Middle frontal gyrus (tissue), 1 donor: ENCODE results near the gene USP36.
A peak's percentile ranks its signal among the peaks of the same experiment; 100 is the strongest.
"Not testable (repeated sequence)": the region's sequence is repeated elsewhere in the genome, so short reads cannot be mapped to it uniquely, and the experiment has no call there.

Source experiments
- DNase-seq: peaks from one replicate; pipeline ENCODE4 v3.0.0-alpha.2; 2015; ENCODE audit warnings: low spot score; ENCODE audit errors: extremely low spot score

Gene USP36

DNA sequence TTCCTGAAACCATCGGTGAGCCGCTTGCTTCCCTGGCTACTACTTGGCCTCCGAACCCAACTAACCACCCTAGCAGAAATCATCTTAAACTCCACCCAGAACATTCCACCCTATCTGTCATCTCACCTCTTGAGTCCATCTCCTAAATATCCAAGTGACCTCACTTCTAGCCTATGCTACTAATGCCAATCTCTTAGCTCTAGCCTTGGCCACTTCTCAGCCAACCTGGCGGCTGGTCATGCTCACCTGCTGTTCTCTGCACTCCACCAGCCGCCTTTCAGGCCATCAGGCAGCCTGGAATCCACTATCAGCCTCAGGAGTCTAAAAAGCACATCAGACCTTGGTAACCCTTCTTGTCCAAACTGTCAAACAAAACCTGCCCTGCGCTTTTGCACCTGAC is 46.6 kb downstream of the USP36 start:
- no peak for DNase-seq

DNA sequence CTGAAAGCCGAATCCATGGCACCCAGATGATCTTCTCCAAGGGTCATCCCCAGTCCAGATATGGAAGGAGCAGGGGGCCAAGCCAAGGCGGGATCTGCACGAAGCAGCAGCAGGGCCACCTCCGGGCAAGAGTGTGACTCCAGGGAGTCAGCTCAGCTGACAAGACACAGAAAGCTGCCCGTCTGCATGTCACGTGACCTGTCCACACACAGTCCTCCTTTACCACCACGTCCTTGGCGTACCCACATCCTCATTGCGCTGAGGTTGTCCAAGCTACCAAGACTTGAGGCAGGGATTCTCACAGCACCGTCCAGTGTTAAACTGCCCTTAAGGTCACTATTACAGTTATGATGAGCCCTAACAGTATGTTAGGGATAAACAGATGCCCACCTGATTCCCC is 47.2 kb downstream of the USP36 start:
- DNase-seq: no peak

DNA sequence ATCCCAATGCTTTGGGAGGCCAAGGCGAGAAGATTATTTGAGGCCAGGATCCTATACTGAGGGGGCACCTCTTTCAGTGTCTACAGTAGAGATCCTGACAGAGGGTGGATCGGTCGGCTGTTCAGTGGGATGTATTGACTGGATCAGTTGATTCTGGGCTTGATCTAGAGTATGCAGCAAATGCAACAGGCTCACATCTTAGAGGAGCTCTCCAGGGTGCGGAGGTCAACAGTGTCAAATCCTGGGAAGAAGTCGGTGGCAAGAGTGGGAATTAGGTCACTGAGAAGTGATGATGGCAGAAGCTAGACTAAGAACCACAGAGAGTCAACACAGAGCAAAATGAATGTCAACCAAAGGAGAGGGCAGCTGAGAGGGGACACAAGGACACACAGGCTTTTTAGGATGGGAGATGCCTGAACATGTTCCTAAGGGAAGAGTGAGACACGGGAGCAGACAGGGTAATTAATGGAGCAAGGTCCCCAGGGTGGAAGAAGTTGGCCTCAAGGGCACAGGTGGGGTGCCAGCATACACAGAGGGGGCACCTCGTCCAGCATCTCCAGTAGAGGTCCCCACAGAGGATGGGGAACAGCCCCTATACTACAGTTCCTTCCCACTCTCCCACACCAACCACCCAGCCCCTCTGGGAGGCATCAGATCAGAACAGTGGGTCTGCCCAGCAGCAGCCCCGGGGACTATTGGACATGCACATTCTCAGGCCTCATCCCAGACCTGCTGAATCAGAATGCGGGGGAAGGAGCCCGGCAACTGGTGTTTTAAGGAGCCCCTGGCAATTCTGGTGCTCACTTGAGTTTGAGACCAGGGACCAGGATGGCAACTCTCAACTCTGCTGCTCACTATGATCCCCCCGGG is 48.5 kb downstream of the USP36 start:
- no peak for DNase-seq

DNA sequence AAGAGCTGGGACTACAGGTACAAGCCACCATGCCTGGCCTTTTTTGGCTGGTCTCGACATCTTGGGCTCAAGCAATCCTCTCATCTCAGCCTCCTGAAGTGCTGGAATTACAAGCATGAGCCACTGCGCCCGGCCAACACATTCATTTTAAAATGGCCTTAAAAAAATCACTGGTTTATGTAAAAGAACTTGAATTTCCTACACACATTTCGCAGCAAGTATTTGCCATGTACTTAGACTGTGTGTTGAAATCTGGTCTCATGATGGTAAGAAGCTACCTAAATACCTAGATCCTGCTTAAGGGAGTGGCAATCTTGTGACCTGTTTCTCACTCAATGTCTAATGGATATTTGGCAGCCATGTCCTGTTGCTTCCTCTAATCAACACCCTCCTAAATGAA is 50.1 kb downstream of the USP36 start:
- no peak for DNase-seq

DNA sequence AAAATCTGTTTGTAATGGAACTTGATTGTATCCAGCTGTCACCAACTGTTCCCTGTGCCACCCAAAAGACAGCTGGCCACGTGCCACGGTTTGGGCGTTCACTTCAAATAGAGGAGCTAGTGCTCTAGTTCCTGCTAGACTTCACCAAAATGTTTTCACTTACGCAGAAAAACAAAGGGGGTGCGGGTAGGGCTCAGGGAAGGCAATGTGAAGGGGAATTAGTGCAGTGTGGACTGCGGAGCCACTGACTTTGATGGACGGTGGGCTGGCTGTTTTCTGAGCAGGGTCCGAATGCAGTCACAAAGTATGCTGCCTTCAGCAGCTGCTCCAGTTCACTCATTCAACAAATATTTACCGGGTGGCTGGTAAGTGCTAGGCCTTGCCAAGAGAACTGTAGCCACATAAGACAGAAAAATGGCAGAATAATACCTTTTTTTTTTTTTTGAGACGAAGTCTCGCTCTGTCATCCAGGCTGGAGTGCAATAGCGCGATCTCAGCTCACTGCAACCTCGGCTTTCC is 50.9 kb downstream of the USP36 start:
- DNase-seq: peak; percentile 25

DNA sequence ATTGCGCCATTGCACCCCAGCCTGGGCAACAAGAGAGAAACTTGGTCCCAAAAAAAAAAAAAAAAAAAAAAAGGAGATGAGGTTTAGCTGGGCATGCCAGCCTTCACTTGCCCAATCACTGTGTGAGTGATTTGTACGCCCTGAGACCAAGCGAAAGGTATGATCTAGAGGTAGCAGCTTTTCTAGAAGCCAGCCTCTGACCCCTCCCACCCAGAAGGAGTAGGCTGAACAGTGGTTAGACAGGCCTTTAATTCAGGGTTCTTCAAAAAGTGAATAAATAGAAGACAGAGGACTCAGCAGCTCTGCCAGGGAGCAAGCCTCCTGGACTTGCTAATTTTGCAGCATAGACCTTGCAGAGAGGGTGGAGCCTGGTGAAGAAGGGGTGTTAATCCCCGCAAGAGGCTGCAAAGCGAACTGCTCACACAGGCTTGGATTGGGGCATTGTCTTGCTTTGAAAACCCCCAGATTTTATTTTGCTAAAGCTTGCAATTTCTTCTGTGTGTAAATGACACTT is 51.4 kb downstream of the USP36 start:
- DNase-seq: no peak

DNA sequence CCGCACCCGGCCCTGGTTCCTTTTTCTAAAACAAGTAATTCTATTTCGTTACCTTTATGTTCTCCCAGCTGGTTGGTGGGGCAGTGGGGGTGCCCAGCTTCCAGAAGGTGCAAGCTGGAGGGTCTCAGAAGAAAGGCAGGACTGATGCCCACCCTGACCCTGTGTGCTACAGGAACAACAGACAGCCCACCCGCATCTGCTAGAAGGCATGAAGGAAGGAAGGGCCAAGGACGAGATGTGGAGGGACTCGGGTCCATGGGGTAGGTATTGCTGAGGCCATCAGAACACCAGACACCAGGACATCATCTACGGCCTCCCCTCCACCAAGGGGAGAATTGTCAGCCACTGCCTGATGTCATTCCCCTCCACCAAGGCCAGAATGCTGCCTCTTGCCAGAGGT is 52.2 kb downstream of the USP36 start:
- DNase-seq: no peak

DNA sequence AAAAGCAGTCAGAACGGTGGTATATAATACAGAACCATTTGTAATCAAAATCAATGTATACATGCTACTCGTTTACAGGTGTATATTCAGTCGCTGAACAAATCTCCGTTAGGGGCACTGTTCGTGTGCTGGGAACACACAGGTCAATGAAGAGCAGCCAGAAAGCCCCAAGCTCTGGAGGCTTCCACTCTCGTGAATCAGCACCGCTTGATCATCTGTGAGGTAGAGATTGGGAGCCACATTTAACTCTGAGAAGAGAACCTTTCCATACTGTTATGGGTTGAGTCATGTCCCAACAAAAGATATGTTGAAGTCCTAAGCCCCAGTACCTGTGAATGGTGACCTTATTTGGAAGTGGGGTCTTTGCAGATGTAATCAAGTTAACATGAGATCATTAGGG is 53.2 kb downstream of the USP36 start:
- DNase-seq: no peak

DNA sequence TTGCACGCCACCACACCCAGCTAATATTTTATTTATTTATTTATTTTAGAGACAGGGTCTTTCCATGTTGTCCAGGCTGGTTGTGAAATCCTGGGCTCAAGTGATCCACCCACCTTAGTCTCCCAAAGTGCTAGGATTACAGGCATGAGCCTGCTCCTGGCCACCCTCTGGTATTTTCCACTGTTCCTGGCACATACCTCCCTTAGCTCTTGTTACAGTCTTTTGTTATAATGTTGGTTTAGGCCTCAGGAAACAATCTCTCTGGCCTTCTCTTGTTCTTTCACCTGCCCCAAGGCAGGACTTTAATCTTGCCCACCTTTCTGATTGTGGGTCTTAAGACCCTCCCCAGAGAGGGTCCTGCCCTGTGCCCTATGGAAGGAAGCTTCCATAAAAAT is 55.0 kb downstream of the USP36 start:
- DNase-seq: no peak

DNA sequence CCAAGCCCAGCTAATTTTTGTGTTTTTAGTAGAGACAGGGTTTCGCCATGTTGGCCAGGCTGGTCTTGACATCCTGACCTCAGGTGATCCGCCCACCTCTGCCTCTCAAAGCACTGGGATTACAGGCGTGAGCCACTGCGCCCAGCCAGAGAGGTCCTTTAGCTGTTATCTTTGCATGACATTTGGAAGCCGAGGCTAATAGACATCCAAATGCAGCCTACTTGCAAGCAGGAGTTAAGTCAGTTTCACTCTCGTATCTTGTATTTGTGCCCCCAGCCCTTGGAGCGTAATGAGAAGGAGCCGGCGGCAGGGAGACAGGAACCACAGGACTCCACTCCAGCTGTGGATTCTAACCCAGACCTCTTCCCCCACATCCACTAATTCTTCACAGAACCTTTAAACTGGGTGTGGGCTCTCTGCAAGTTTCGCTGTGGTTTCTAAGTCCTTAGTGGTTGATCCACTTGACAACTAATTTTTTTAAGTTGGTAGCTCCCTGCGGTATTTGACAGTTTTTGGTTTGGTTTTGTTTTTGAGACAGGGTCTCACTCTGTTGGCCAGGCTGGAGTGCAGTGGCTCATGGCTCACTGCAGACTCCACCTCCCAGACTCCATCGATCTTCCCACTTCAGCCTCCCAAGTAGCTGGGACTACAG is 55.5 kb downstream of the USP36 start:
- DNase-seq: no peak

DNA sequence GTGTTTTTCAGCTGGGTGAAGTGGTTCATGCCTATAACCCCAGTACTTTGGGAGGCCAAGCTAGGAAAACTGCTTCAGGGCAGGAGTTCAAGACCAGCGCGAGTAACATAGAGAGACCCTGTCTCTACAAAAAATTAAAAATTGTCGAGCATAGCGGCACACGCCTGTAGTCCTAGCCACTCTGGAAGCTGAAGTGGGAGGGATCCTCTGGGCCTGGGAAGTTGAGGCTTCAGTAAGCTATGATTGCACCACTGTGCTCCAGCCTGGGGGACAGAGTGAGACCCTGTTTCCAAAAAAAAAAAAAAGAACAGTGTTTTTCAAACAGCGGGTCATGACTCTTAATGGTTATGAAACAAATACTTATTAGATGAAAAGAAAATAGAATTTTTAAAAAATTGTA is 56.3 kb downstream of the USP36 start:
- no peak for DNase-seq

DNA sequence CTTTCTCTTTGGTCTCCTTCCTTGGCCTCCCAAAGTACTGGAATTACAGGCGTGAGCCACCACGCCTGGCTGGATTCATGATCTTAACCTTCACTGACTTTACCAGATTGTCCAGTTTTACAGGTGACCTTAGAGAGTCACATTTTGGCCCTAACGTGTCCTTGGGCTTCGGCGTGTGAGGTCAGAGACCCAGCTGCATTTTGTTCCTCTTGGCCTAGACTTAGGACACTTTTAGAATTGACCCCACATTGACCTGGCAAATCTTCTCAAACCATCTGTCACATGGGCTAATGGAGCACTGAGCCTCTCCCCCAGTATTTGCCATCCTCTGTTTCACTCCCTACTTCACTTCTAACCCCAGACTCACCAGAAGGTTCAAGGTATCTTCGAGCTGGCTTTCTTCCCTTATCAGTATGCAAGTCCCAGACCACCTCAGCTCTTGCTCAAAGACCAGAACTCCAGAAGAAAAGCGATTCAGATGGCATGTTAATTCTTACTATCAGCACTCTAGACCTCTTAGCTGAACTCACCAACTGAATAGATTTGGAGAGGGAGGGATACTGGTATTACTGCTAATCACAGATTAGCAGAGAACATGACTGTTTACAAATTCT is 56.8 kb downstream of the USP36 start:
- DNase-seq: no peak

DNA sequence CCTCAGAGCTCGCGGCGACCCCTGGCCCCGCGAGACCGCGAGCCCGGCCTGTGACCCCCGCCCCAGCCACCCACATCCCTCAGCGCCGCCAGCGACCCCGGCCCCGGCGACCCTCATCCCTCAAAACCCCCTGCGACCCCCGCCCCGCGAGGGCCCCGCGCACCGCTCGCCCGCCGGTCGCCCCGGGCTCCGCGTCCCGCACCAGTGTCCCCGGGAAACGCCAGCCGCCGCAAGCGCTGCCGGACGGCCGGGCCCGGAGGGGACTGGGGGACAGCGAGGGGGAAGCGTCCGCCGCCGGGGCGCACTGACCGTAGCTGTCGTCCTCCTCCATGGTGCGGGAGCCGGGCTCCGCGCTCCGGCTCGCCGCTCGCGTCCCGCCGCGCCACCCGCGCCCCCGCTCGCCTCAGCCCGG is 58.7 kb downstream of the USP36 start, which contains the start of gene CYTH1:
Gene CYTH1 (minus strand): TSS at position 381 of the 412 bp plus-strand sequence. CDS start 50 bp downstream, at position 331.
- DNase-seq: no peak

DNA sequence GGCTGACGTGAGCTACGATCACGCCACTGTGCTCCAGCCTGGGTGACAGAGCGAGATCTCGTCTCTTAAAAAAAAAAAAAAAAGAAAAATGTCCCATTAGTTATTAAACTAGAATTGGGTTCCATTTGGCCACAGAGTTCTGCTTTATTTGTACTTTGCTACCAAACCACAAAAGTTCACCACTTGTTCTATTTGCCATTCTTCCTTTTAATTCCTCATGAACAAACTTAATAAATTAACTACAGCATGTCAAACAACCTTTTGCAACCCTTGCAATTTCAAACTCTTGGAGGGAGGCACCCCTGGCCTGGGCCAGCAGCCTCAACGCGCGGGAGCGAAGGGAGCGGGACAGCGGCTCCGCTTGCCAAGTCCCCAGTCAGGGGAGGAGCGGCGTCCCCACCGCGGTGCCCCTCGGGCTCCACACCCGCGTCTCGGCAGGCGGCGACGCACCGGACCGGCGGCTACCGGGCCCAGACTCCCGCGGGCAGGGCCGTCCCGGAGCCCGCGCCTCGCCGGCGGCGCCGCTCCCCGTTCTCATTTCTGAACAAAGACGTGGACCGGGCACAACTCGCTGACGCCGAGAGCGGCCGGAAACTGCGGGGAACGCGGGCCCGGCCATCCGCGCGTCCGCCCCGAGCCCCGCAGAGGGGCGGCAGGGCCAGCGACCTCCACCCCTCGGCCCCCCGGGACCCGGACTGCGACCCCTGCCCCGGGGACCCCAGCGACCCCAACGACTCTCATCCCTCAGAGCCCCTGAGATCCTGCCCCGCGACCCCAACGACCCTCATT is 59.3 kb downstream of the USP36 start:
- no peak for DNase-seq

DNA sequence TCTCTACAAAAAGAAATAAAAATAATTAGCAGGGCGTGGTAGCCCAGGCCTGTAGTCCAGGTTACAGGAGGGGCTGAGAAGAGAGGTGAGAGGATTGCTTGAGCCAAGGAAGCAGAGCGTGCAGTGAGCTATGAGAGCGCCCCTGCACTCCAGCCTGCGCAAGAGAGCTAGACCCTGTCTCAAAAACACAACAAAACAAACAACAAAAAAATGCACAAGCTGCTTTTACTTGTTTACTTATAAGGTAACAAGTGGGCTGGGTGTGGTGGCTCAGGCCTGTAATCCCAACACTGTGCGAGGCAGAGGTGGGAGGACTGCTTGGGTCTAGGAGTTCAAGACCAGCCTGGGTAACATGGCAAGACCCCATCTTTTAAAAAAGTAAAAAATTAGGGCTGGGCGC is 60.3 kb downstream of the USP36 start:
- DNase-seq: no peak

DNA sequence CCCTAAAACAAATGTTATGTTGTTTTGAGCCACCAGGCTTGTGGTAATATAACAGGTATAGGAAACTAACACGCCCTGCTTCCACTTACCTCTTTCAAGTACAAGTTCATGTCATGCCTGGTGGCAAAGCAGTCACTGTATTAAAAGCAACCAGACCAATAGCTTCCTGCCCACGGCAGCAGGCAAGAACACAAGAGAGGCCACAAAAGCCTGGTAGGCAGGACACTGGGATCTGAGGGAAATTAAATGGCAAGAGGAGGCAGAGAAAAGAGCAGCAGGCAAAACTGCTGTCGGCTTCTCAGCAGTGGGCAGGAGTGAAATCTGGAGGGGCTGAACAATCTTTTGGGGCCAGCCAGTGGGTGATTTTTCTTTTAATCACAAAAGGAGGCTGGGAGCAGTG is 60.8 kb downstream of the USP36 start:
- no peak for DNase-seq

DNA sequence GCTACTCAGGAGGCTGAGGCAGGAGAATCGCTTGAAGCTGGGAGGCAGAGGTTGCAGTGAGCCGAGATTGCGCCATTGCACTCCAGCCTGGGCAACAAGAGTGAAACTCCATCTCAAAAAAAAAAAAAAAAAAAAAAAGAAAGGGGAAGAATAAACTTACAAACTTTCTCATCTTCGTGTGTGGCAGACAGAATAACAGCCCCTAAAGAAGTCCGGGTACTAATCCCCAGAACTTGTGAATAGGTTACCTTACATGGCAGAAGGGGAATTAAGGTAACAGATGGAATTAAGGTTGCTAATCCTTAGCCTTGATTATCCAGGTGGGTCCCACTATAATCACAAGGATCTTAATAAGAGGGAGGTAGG is 61.3 kb downstream of the USP36 start:
- not testable (repeated sequence) for DNase-seq

DNA sequence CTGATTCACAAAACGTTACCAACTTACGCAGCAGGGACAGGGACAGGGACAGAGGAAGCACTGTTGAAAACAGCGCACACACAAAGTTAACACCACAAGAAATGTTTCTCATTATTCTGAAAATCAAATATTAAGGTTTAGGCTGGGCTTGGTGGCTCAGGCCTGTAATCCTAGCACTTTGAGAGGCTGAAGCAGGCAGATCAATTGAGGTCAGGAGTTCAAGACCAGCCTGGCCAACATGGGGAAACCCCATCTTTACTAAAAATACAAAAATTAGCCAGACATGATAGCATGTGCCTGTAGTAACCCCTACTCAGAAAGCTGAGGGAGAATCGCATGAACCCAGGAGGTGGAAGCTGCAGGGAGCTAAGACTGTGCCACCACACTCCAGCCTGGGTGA is 62.7 kb downstream of the USP36 start:
- DNase-seq: no peak

DNA sequence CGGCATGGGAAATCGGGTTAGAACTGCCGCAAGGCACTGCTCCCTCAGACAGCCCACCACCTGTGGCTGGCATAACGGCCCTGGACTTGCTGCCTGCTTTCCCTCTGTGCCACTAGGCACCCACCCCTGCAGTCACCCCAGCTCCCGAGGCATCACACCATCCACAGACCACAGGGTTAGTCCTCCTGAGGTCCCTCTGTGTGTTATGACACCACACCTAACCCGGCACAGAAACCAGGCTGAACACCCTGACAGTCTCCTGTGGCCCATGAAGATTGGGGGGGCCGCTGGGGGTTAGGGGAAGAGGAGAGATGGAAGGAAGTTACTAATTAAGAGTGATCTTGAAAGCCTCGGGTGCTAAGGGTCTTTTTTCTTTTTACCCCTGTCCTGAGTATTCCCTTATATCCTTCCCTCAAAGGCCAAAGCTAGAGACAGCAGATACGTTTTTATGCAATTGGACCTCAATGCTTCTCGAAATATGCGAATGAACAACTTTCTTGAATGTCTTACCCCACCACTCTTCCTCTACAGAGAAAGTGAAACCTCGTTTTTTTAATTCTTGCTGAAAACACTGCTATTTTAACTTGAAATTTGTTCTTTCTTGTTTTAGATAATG is 65.5 kb downstream of the USP36 start:
- DNase-seq: no peak

DNA sequence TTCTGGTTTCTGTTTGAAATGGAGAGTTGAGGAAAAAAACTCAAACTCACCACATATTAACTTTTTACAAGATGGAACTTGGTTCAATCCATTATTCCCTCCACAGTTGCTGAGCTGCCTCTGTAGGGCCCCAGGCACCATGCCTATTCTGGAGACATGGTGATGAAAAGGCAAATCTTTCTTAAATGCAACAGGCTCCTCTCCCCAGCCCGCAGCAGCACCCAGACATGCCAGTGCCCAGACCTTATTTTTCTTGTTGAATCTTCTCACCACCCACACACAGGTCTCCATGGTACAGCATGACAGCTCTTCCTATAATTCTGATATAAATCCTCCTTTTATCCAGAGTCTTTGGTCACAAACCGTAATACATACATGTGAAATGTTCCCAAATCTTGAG is 66.2 kb downstream of the USP36 start:
- no peak for DNase-seq
